SU-DHL-6 (cell line): ENCODE data around the gene LRFN2.

Experiments used
- EZH2phosphoT487 ChIP-seq: fragments of 200-600 bp; sonication (generic), shearing (Covaris generic); conservative IDR thresholded peaks from 2 replicates; pipeline ENCODE4 v1.6.1; 2018; ENCODE audit warnings: mild to moderate bottlenecking, antibody characterized with exemption, low read length, moderate library complexity, mixed read lengths
- TF ChIP-seq, protein P1 (sequence below): fragments of 200-600 bp; sonication (generic); IDR thresholded peaks from one replicate; pipeline ENCODE4 v1.5.1; 2017; ENCODE audit warnings: antibody characterized with exemption, mild to moderate bottlenecking, low read length, moderate library complexity; ENCODE audit not compliant: insufficient read depth, poor library complexity, severe bottlenecking

- TF ChIP-seq, protein P1, sequence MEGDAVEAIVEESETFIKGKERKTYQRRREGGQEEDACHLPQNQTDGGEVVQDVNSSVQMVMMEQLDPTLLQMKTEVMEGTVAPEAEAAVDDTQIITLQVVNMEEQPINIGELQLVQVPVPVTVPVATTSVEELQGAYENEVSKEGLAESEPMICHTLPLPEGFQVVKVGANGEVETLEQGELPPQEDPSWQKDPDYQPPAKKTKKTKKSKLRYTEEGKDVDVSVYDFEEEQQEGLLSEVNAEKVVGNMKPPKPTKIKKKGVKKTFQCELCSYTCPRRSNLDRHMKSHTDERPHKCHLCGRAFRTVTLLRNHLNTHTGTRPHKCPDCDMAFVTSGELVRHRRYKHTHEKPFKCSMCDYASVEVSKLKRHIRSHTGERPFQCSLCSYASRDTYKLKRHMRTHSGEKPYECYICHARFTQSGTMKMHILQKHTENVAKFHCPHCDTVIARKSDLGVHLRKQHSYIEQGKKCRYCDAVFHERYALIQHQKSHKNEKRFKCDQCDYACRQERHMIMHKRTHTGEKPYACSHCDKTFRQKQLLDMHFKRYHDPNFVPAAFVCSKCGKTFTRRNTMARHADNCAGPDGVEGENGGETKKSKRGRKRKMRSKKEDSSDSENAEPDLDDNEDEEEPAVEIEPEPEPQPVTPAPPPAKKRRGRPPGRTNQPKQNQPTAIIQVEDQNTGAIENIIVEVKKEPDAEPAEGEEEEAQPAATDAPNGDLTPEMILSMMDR, result no peak
- TF ChIP-seq EZH2phosphoT487, result no peak
These were observed 189.0 kb downstream of the LRFN2 start for GRCh38 chr6:40398034-40398691.
